GM19455 (cell line): ENCODE data around the gene MEF2A.
A peak's percentile ranks its signal among the peaks of the same experiment; 100 is the strongest.
"Not testable (repeated sequence)": the region's sequence is repeated elsewhere in the genome, so short reads cannot be mapped to it uniquely, and the experiment has no call there.

Source experiments
- ATAC-seq: cut with Tn5 transposase; IDR thresholded peaks from one replicate; pipeline ENCODE4 v1.9.1; 2021; ENCODE audit not compliant: unreplicated experiment

Gene MEF2A

DNA sequence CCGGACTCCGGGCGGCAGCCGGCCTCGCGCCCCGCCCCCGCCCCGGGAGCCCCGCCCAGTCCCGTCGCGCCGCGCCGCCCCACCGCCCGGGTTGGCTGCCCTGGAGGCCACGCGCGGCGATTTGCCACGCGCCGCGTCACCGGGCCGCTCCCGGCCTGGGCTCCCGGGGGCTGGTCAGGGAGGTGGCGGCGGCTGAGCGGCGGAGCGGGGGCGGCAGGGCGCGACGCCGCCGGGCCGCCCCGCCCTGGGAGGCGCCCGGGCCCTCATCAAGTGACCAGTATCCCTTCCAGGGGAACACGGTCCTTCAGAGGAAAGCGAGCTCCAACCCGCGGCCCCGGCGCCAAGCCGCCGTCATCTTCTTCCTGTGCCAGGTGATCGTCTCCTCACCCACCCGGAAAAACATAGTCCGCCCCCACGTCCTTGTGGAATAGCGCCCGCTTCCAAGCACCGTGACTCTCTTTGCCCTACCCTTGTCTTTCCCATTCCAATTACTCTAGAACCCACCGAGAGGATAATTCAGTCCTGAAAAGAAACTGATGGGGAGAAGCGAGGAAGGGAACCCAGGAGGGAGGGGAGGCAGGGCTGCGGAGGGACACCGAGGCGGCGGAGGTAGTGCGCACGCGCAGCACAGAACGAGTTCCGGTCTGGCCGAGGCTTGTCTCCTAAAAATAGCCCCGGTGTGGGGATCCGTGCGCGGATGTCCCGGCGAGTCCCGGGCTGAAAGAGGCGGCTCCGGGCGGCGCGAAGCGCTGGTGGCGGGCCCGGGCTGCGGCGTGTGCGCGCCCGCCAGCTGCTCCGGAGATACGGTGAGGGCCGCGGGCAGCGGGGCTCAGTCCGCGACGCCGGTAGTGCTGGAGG lies at the start of gene MEF2A:
Gene MEF2A, plus strand, starts transcription at position 686 of the 858 bp plus-strand sequence. CDS start 67,136 bp downstream, outside the sequence.
- ATAC-seq, result peak; percentile 62

DNA sequence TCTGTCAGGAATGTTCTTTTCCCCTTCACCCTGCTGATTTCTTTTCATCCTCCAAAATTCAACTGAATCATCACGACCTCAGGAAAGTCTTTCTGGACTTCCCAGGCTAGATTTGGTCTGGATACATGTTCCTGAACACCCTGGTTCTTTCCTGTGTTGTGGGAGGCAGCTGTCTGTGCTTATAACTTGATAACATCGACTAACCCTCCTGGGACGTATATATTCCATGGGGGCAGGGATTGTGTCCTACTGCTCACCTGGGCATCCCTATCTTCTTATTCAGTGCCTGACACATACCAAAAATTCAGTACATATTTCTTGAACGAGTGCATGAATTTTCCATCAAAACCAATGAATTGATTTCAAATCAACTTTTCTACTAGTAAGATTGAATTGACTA lies 47.6 kb upstream of the MEF2A start:
- ATAC-seq, result no peak

- not testable (repeated sequence) for ATAC-seq
These were observed 46.4 kb upstream of the MEF2A start for GRCh38 chr15:99519366-99519765.

DNA sequence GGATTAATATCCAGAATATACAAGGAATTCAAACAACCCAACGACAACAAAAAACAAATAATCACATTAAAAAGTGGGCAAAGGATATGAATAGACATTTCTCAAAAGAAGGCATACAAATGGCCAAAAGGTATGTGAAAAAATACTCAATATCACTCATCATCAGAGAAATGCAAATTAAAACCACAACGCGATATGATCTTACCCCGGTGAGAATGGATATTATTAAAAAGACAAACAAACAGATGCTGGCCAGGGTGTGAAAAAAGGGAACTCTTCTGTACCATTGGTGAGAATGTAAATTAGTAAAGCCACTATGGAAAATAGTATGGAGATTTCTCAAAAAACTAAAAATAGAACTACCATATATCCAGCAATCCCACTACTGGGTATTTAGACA lies 43.5 kb upstream of the MEF2A start:
- ATAC-seq, result no peak

DNA sequence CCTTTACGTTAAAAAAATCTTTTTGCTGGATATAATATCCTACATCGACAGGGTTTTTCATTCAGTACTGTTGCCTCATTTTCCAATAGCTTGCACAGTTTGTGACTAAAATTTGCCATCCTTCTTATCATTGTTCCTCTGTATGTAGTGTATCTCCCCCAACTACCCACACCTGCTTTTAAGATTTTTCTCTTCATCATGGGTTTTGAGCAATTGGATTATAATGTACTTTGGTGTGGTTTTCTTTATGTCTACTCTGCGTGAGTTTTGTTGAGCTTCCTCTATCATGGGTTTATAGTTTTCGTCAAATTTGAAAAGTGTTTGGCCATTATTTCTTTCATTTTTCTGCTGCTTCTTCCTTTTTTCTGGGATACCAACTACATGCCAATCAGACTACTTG lies 39.6 kb upstream of the MEF2A start:
- ATAC-seq, result no peak

DNA sequence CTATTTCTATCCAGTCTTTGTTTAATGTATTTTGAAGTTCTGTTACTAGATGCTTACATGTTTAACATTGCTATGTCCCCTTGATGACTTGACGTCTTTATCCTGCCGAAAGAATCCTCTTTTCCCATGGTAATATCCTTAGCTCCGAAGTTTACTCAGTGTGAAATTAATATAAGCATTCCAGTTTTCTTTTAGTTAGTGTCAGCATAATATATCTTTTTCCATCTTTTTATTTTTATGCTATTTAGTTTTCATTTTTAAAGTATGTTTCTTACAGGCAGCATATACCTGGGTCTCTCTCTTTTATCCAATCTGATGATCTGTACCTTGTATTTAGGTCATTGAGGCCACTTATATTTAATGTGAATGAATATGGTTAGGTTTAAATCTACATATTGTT lies 39.1 kb upstream of the MEF2A start:
- no peak for ATAC-seq

- no peak for ATAC-seq
These were observed 29.3 kb upstream of the MEF2A start for GRCh38 chr15:99536422-99537040.

- ATAC-seq, result no peak
These were observed 28.4 kb upstream of the MEF2A start for GRCh38 chr15:99537344-99537743.

GRCh38 chr15:99538261-99538660 lies 27.5 kb upstream of the MEF2A start:
- ATAC-seq, result no peak

GRCh38 chr15:99542828-99543227 lies 23.0 kb upstream of the MEF2A start:
- ATAC-seq, result no peak

DNA sequence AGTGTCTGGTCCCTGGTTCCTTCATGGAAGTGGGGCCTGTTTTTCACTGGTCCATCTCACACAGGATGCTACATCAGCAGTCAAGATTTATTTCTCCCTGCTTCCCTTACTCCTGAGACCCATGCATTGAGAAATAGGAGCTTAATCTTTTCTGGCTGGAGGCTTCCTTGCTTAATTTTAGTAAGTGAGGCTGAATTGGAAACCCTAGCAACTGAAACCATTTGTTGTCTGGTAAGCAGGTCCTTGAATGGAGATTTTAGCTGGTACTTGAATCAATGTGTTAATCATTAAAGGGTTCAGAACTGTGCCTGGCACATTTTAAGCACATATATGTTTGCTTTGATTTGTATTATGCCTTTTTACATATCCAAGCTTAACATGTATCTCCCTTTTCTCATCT lies 20.2 kb upstream of the MEF2A start:
- ATAC-seq, result no peak

GRCh38 chr15:99546441-99547100 lies 19.2 kb upstream of the MEF2A start:
- no peak for ATAC-seq

GRCh38 chr15:99547517-99547916 lies 18.3 kb upstream of the MEF2A start:
- no peak for ATAC-seq

DNA sequence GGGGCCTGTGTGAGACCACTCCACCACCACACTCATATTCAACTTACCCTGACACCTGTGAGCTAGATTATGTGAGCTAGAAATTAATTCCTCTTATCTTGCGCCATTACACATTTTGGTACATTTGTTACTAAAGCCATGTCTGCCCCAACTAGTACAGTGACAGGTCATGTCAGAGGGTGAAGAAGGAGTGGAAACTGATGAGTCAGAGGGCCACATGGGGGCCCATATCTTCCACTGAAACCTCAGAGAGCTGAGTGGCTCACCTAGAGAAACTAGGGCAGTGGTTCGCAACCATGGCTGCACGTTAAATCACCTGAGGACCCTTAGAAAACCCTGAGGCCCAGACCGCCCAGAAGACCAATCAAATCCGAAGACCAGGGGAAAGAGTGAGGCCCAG lies 15.7 kb upstream of the MEF2A start:
- ATAC-seq, result no peak

DNA sequence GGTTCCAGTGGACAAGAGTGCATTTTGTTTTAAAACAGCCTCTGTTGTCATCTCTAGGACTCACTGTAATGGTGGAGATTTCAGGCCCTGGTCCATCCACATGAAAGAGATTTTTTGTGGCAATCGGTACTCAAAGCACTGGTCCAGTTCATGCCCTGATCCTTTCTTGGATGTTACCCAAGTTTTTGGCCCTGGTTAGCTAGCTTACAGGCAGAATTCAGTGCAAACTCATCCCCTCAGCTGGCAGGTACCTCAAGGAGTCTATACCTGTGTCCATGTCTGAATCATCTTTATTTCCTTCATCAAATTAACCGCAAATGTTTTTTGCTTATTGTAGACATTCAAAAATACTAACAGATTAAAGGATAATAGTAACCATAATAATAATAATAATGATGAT lies 13.7 kb upstream of the MEF2A start:
- no peak for ATAC-seq

- ATAC-seq, result no peak
These were observed 10.8 kb upstream of the MEF2A start for GRCh38 chr15:99554880-99555488.

GRCh38 chr15:99556011-99556410 lies 9.8 kb upstream of the MEF2A start:
- ATAC-seq, result no peak

DNA sequence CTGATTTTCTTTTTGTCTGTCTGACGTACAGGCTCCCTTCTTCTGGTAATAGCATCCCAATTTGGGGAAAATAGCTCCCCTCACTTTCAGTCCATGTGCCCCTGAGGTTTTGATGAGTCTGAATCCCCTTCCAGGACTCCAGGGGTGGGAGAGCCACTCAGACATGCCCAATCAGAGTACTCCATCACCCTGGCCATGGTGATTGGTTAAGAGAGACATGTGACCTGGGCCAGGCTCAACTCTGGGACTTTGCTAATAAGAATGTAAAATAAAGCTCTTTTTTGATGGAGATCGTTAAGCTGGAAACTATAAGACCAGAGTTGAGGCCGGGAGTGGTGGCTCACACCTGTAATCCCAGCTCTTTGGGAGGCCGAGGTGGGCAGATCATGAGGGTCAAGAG lies 9.2 kb upstream of the MEF2A start:
- no peak for ATAC-seq

DNA sequence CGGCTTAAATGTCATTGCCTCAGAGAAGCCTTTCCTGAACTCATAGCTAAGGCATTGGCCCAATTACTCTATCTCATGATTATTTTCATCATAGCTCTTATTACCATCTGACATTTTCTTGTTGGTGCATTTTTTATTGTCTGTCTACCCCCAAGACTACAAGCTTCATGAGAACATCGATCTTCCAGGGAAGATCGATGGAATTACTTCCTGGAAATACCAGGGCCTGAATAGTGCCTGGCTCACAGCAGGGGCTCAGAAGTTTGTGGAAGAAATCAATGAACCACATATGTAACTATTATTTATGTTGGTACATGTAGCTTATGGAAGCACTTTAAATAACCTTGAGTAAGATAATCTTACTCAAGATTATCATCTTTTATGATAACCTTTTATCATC lies 7.7 kb upstream of the MEF2A start:
- no peak for ATAC-seq

- no peak for ATAC-seq
These were observed 7.2 kb upstream of the MEF2A start for GRCh38 chr15:99558571-99558970.

- ATAC-seq, result no peak
These were observed 4.1 kb upstream of the MEF2A start for GRCh38 chr15:99561476-99562230.
